H1 (cell line): ENCODE measurements around the gene ATF3. TPM values are rescaled to one million over a fixed set of nuclear protein-coding genes. Genes with fewer than 3 reads are reported as not detected.

ENCODE experiments used
- CTCF ChIA-PET: fragments of 300-600 bp; sonication (Branson Sonifier 250); formaldehyde crosslinking; loops from one replicate; lab custom pipeline; 2021; ENCODE audit not compliant: partially characterized antibody; lab: Charles Lee
- POLR2A ChIA-PET: fragments of 300-600 bp; sonication (Branson Sonifier 250); formaldehyde crosslinking; loops from one replicate; lab custom pipeline; 2021; ENCODE audit warnings: inconsistent platforms; ENCODE audit not compliant: partially characterized antibody; lab: Charles Lee
- DNase-seq, 2 experiments: peaks; one replicate each; pipeline versions ENCODE4 v3.0.0 to v3.0.0-alpha.2; 2010 to 2022; ENCODE audit warnings: low spot score in 2 of 2, low read depth in 1 of 2, mixed read lengths in 1 of 2
- FAIRE-seq: peaks from 2 replicates; lab custom pipeline; 2011; peaks lifted over from hg19 to GRCh38; lab: Jason Lieb, UNC
- H2AFZ ChIP-seq: 2 replicates; pipeline ENCODE4 v1.8.1; 2012; ENCODE audit warnings: low read length, inconsistent platforms
- H2AK5ac ChIP-seq: 2 replicates; pipeline ENCODE4 v1.6.1; 2013; ENCODE audit warnings: low read depth, low read length
- H2BK120ac ChIP-seq: replicated peaks from 2 replicates; pipeline ENCODE3; 2013; ENCODE audit warnings: low read depth, low read length, inconsistent platforms
- H2BK12ac ChIP-seq: 2 replicates; pipeline ENCODE4 v1.6.1; 2013; ENCODE audit warnings: low read depth, low read length
- H2BK15ac ChIP-seq: 2 replicates; pipeline ENCODE4 v1.6.1; 2013; ENCODE audit warnings: low read length
- H2BK20ac ChIP-seq: 2 replicates; pipeline ENCODE4 v1.6.1; 2013; ENCODE audit warnings: low read length
- H2BK5ac ChIP-seq: 2 replicates; pipeline ENCODE4 v1.6.1; 2013; ENCODE audit warnings: low read depth, low read length
- H3K14ac ChIP-seq: 2 replicates; pipeline ENCODE4 v1.6.1; 2013; ENCODE audit warnings: inconsistent platforms; ENCODE audit not compliant: insufficient read length
- H3K18ac ChIP-seq: 2 replicates; pipeline ENCODE4 v1.6.1; 2013; ENCODE audit warnings: low read length; ENCODE audit errors: extremely low read depth
- H3K23ac ChIP-seq: 2 replicates; pipeline ENCODE4 v1.6.1; 2013; ENCODE audit warnings: inconsistent platforms; ENCODE audit not compliant: insufficient read length
- H3K23me2 ChIP-seq: 2 replicates; pipeline ENCODE4 v1.6.1; 2013; ENCODE audit warnings: low read depth, low read length
- H3K27ac ChIP-seq: 2 replicates; pipeline ENCODE4 v1.6.1; 2011; ENCODE audit warnings: low read depth, low read length, inconsistent platforms
- H3K27me3 ChIP-seq, 4 experiments: replicated peaks in 1 of 4; 1 replicate in 1 of 4; 2 replicates in 3 of 4; pipeline versions ENCODE4 v1.6.1 to v1.8.1; 2011 to 2013; ENCODE audit warnings: low read length in 3 of 4, mild to moderate bottlenecking in 3 of 4, inconsistent platforms in 2 of 4, mixed read lengths in 2 of 4, moderate library complexity in 1 of 4; ENCODE audit not compliant: control insufficient read depth in 3 of 4, insufficient read depth in 3 of 4; ENCODE audit errors: extremely low read depth in 1 of 4
- H3K36me3 ChIP-seq, 4 experiments: 2 replicates each; pipeline versions ENCODE4 v1.6.1 to v1.8.1; 2011 to 2013; ENCODE audit warnings: mild to moderate bottlenecking in 4 of 4, low read length in 3 of 4, moderate library complexity in 2 of 4, control low read depth in 1 of 4, inconsistent platforms in 1 of 4; ENCODE audit not compliant: insufficient read depth in 4 of 4, control insufficient read depth in 2 of 4
- H3K4ac ChIP-seq: replicated peaks from 2 replicates; pipeline ENCODE3; 2013; ENCODE audit warnings: low read length, low read depth, mixed read lengths, inconsistent platforms; ENCODE audit not compliant: insufficient read length
- H3K4me1 ChIP-seq, 4 experiments: replicated peaks in 1 of 4; 1 replicate in 1 of 4; 2 replicates in 3 of 4; pipeline versions ENCODE4 v1.6.1 to v1.8.1; 2011 to 2013; ENCODE audit warnings: low read length in 3 of 4, inconsistent platforms in 2 of 4, mixed read lengths in 1 of 4; ENCODE audit not compliant: insufficient read depth in 4 of 4, control insufficient read depth in 3 of 4
- H3K4me2 ChIP-seq, 2 experiments: 2 replicates each; pipeline versions ENCODE4 v1.6.1 to v1.8.1; 2011 to 2013; ENCODE audit warnings: low read depth in 2 of 2, low read length in 2 of 2, control low read depth in 1 of 2, inconsistent platforms in 1 of 2, mild to moderate bottlenecking in 1 of 2; ENCODE audit not compliant: insufficient read depth in 1 of 2
- H3K4me3 ChIP-seq, 4 experiments: fragments of 200-600, 300-600 bp in 1 of 4; sonication (generic), shearing (Covaris generic), sonication (Bioruptor Twin) in 1 of 4; 2 replicates each; pipeline versions ENCODE4 v1.5.1 to v1.8.1; 2011 to 2016; ENCODE audit warnings: low read length in 4 of 4, low read depth in 3 of 4, control low read depth in 2 of 4, inconsistent platforms in 2 of 4, mild to moderate bottlenecking in 2 of 4, mixed read lengths in 1 of 4, moderate library complexity in 1 of 4; ENCODE audit not compliant: insufficient read depth in 2 of 4; ENCODE audit errors: extremely low read depth in 1 of 4
- H3K56ac ChIP-seq: replicated peaks from 2 replicates; pipeline ENCODE3; 2013; ENCODE audit warnings: low read depth, mild to moderate bottlenecking, mixed read lengths, low read length, inconsistent platforms; ENCODE audit not compliant: insufficient read length
- H3K79me1 ChIP-seq: 2 replicates; pipeline ENCODE4 v1.6.1; 2013; ENCODE audit warnings: low read depth, low read length, control low read depth
- H3K79me2 ChIP-seq, 2 experiments: 2 replicates each; pipeline versions ENCODE4 v1.6.1 to v1.8.1; 2012 to 2013; ENCODE audit warnings: low read length in 2 of 2, mild to moderate bottlenecking in 2 of 2, inconsistent platforms in 1 of 2; ENCODE audit not compliant: insufficient read depth in 2 of 2, control insufficient read depth in 1 of 2
- H3K9ac ChIP-seq, 4 experiments: replicated peaks in 1 of 4; 1 replicate in 1 of 4; 2 replicates in 3 of 4; pipeline versions ENCODE4 v1.6.1 to v1.8.1; 2011 to 2013; ENCODE audit warnings: low read depth in 3 of 4, low read length in 3 of 4, control low read depth in 2 of 4, mild to moderate bottlenecking in 2 of 4, moderate library complexity in 2 of 4, inconsistent platforms in 1 of 4; ENCODE audit errors: extremely low read depth in 1 of 4
- H3K9me3 ChIP-seq, 2 experiments: 2 replicates each; pipeline versions ENCODE4 v1.6.1 to v1.8.1; 2012 to 2013; ENCODE audit warnings: mild to moderate bottlenecking in 2 of 2, moderate library complexity in 2 of 2, control low read depth in 1 of 2, inconsistent platforms in 1 of 2, low read depth in 1 of 2, low read length in 1 of 2, mixed read lengths in 1 of 2; ENCODE audit not compliant: insufficient read depth in 2 of 2
- H4K20me1 ChIP-seq, 2 experiments: replicated peaks in 1 of 2; 2 replicates each; pipeline versions ENCODE3 to v1.8.1; 2011 to 2013; ENCODE audit warnings: inconsistent platforms in 2 of 2, low read length in 2 of 2, mild to moderate bottlenecking in 1 of 2; ENCODE audit not compliant: insufficient read depth in 2 of 2, control insufficient read depth in 1 of 2
- H4K5ac ChIP-seq: 2 replicates; pipeline ENCODE4 v1.6.1; 2013; ENCODE audit warnings: low read length, low read depth, mixed read lengths, inconsistent platforms; ENCODE audit not compliant: insufficient read length
- H4K8ac ChIP-seq: 2 replicates; pipeline ENCODE4 v1.8.0; 2013; ENCODE audit warnings: mild to moderate bottlenecking, moderate library complexity, low read length, inconsistent platforms; ENCODE audit not compliant: insufficient read depth; ENCODE audit errors: extremely low read depth
- H4K91ac ChIP-seq: replicated peaks from 2 replicates; pipeline ENCODE3; 2013; ENCODE audit warnings: low read length, mixed read lengths, inconsistent platforms; ENCODE audit not compliant: insufficient read length
- ATF3 ChIP-seq: IDR thresholded peaks from 2 replicates; pipeline ENCODE4 v1.6.1; 2011; ENCODE audit warnings: low read depth, mild to moderate bottlenecking, low read length; ENCODE audit not compliant: insufficient read depth
- CBX5 ChIP-seq: fragments of 300-800, 300-1000 bp; sonication (generic); IDR thresholded peaks from 2 replicates; pipeline ENCODE4 v1.7.1; 2016; ENCODE audit warnings: antibody characterized with exemption, low read length, low read depth
- EGR1 ChIP-seq: IDR thresholded peaks from 2 replicates; pipeline ENCODE4 v1.6.1; 2011; ENCODE audit warnings: low read depth, low read length, borderline replicate concordance
- JUND ChIP-seq: IDR thresholded peaks from 2 replicates; pipeline ENCODE4 v1.6.1; 2011; ENCODE audit warnings: mild to moderate bottlenecking, improper control_type of control experiment, low read length
- KDM5A ChIP-seq: fragments of 200-600 bp; IDR thresholded peaks from 2 replicates; pipeline ENCODE4 v1.7.1; 2012; ENCODE audit warnings: mild to moderate bottlenecking, low read length, inconsistent platforms, mixed read lengths
- NANOG ChIP-seq: IDR thresholded peaks from 2 replicates; pipeline ENCODE4 v1.6.1; 2011; ENCODE audit warnings: low read length, low read depth, mild to moderate bottlenecking, inconsistent platforms; ENCODE audit not compliant: insufficient read depth, poor library complexity, severe bottlenecking
- NRF1 ChIP-seq: IDR thresholded peaks from 2 replicates; pipeline ENCODE4 v1.6.1; 2011; ENCODE audit warnings: mild to moderate bottlenecking, low read depth, low read length, improper control_type of control experiment
- POLR2AphosphoS5 ChIP-seq: IDR thresholded peaks from 2 replicates; pipeline ENCODE4 v1.6.1; 2011; ENCODE audit warnings: low read depth, low read length
- TAF1 ChIP-seq: IDR thresholded peaks from 2 replicates; pipeline ENCODE4 v1.6.1; 2011; ENCODE audit warnings: mild to moderate bottlenecking, low read depth, low read length
- USF2 ChIP-seq: IDR thresholded peaks from 2 replicates; pipeline ENCODE4 v1.6.1; 2011; ENCODE audit warnings: low read length, improper control_type of control experiment
- WGBS, 2 experiments: shearing (Covaris generic) in 1 of 2; methylation state at CpG; one replicate each; pipeline versions ENCODE4 v1.1.6 to v1.1.7; 2013 to 2015; ENCODE audit warnings: low lambda C conversion rate in 2 of 2, mixed read lengths in 2 of 2, inconsistent platforms in 1 of 2, low coverage in 1 of 2, missing lambda C conversion rate in 1 of 2; ENCODE audit not compliant: insufficient replicate concordance in 2 of 2, insufficient coverage in 1 of 2, insufficient read length in 1 of 2; ENCODE audit errors: extremely low coverage in 1 of 2, missing lambda C conversion rate in 1 of 2; 5-methylcytosine and 5-hydroxymethylcytosine counted together
- polyA plus RNA-seq, 7 experiments: library from polyadenylated mRNA; depleted of rRNA in 3 of 7; stranded (reverse) in 5 of 7; unstranded in 2 of 7; fragments of >200 nt in 5 of 7; fragments of 200-250 nt in 2 of 7; gene quantifications; 1 replicate in 5 of 7; 2 replicates in 1 of 7; 4 replicates in 1 of 7; pipeline versions ENCODE4 v1.2.1 to v1.2.3, GENCODE V29; 2011 to 2013; ENCODE audit warnings: missing spikeins in 2 of 7, mixed read lengths in 2 of 7
- total RNA-seq: library from RNA; stranded (reverse); fragmentation: NEBNext Ultra II Directional; extraction: Animal tissue kit (Norgen Biotek cat#: 25700); gene quantifications from 2 replicates; pipeline ENCODE4 v1.2.1, GENCODE V29; 2021

Gene ATF3
- total and polyA plus RNA-seq, 2 of the 8 experiments (the other 6 are each of a cell fraction or from before 2014, with no cell fraction given): 12.2 to 27.7 TPM

- no peaks in the 10 kb centered on the region for H4K20me1 ChIP-seq
- no peak overlapping the region for H3K9ac ChIP-seq
- no peaks in the 10 kb centered on the region for H3K23me2 ChIP-seq
- no peak overlapping the region for H3K4me2 ChIP-seq
- no peak overlapping the region for H3K23ac ChIP-seq
- H3K4me3 ChIP-seq: no peak overlapping the region
- H2BK5ac ChIP-seq: no peak overlapping the region
- H3K9me3 ChIP-seq: no peaks in the 10 kb centered on the region
- H3K79me1 ChIP-seq: no peaks in the 10 kb centered on the region
- H3K4me1 ChIP-seq: peaks cover 0 to 9% (median 5%) of the 10 kb centered on the region in 4 experiments; a peak in 4 of 7 replicates
- H2BK20ac ChIP-seq: no peak overlapping the region
- no peak overlapping the region for H3K27ac ChIP-seq
- H2AK5ac ChIP-seq: no peak overlapping the region
- ChIA-PET CTCF (interaction anchor here (0.8 to 1.5 kb wide), 4 partner anchors 9 to 52 kb away, joined by 3 to 4 read pairs (median 4); no protein-coding TSS in a partner anchor), POLR2A (interaction anchor here (1.7 kb wide), 1 partner anchor 24 kb away, joined by 8 read pairs; the partner anchor contains the start of gene ATF3)
- no peak overlapping the region for H4K5ac ChIP-seq
- no peak overlapping the region for H4K91ac ChIP-seq
- H3K18ac ChIP-seq: no peak overlapping the region
- DNase-seq: no peak
- no peaks in the 10 kb centered on the region for H3K36me3 ChIP-seq
- H2AFZ ChIP-seq: no peak overlapping the region
- WGBS, 2 experiments: 85% methylated on average over 5 of the region's 5 CpGs; no CpG with 5 or more reads in 1 of the 2 experiments
- H2BK120ac ChIP-seq: no peak overlapping the region
- no peak overlapping the region for H2BK12ac ChIP-seq
- no peaks in the 10 kb centered on the region for H3K79me2 ChIP-seq
- no peaks in the 10 kb centered on the region for H3K27me3 ChIP-seq
- no peak overlapping the region for H3K14ac ChIP-seq
- H3K56ac ChIP-seq: no peak overlapping the region
- H2BK15ac ChIP-seq: no peak overlapping the region
- no peak overlapping the region for H3K4ac ChIP-seq
- no peak overlapping the region for H4K8ac ChIP-seq
- no peak for FAIRE-seq
- TF ChIP-seq TAF1 (no peak), CBX5 (no peak), NANOG (no peak), JUND (no peak), POLR2AphosphoS5 (no peak), KDM5A (no peak), NRF1 (no peak), EGR1 (no peak), USF2 (no peak), ATF3 (no peak)
Measured at GRCh38 chr1:212584092-212584886, 24.3 kb upstream of the ATF3 start.
